ENCODE data around the gene MAPK4.
"Not testable (repeated sequence)": the region's sequence is repeated elsewhere in the genome, so short reads cannot be mapped to it uniquely, and the experiment has no call there.

The MAPK4 gene

DNA sequence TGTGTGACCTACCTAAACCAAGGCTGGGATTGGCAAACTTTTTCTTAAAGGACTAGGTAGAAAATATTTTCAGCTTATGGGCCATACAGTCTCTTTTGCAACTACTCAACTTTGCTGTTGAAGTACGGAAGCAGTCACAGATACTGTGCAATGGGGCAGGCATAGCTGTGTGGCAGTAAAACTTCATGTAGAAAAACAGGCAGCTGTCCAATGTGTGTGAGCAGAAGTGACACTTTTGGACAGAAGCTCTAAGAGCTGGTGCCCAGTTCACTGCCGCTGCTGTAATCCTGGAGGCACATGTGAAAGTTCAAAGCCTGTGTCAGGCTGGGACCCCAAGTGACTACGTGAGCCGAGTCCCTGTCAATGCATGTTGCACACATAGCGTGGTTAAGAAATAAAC, 46.7 kb downstream of the MAPK4 start:
- TF ChIP-seq ZFX (IDR thresholded peaks at IDR 0.05), result no peak
- TF ChIP-seq, protein P1, sequence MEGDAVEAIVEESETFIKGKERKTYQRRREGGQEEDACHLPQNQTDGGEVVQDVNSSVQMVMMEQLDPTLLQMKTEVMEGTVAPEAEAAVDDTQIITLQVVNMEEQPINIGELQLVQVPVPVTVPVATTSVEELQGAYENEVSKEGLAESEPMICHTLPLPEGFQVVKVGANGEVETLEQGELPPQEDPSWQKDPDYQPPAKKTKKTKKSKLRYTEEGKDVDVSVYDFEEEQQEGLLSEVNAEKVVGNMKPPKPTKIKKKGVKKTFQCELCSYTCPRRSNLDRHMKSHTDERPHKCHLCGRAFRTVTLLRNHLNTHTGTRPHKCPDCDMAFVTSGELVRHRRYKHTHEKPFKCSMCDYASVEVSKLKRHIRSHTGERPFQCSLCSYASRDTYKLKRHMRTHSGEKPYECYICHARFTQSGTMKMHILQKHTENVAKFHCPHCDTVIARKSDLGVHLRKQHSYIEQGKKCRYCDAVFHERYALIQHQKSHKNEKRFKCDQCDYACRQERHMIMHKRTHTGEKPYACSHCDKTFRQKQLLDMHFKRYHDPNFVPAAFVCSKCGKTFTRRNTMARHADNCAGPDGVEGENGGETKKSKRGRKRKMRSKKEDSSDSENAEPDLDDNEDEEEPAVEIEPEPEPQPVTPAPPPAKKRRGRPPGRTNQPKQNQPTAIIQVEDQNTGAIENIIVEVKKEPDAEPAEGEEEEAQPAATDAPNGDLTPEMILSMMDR (conservative IDR thresholded peaks at IDR 0.05), result no peak
- H3K27ac ChIP-seq, result no peak overlapping the region

GRCh38 chr18:50607378-50607926, 47.6 kb downstream of the MAPK4 start:
- no peak overlapping the region for H3K27ac ChIP-seq

GRCh38 chr18:50609171-50609570, 49.3 kb downstream of the MAPK4 start:
- H3K27ac ChIP-seq, result not testable (repeated sequence)

More at GRCh38 chr18:50607378-50607926, 47.6 kb downstream of the MAPK4 start:
- TF ChIP-seq, protein P1 (conservative IDR thresholded peaks at IDR 0.05), result no peak
- TF ChIP-seq ZFX (IDR thresholded peaks at IDR 0.05), result no peak

GRCh38 chr18:50610349-50610748, 50.5 kb downstream of the MAPK4 start:
- no peak overlapping the region for H3K27ac ChIP-seq
- no peak for TF ChIP-seq ZFX (IDR thresholded peaks at IDR 0.05)
- TF ChIP-seq, protein P1 (conservative IDR thresholded peaks at IDR 0.05), result peak; percentile 22

GRCh38 chr18:50611529-50611941, 51.6 kb downstream of the MAPK4 start:
- H3K27ac ChIP-seq, result no peak overlapping the region
- TF ChIP-seq, protein P1 (conservative IDR thresholded peaks at IDR 0.05), result no peak
- TF ChIP-seq ZFX (IDR thresholded peaks at IDR 0.05), result no peak

DNA sequence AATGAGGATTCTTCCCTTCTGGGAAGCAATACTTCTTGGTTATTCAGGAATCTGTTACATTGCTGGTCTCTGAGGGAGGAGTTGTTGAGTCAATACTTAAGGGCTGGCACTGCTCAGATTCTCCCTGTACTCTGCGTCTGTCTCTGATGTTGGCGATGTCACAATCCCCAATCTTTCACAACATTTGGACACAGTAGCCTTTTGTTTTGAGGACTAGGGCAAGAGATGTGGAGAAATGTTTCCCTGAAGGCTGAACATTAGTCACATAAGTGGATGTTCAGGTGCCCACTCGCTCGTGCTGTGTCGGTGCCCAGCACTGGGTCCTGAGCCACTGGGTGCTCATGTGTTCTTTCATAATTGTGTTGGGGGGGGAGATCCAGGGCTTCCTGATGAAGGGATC, 55.0 kb downstream of the MAPK4 start:
- TF ChIP-seq ZFX (IDR thresholded peaks at IDR 0.05), result no peak
- no peak overlapping the region for H3K27ac ChIP-seq

DNA sequence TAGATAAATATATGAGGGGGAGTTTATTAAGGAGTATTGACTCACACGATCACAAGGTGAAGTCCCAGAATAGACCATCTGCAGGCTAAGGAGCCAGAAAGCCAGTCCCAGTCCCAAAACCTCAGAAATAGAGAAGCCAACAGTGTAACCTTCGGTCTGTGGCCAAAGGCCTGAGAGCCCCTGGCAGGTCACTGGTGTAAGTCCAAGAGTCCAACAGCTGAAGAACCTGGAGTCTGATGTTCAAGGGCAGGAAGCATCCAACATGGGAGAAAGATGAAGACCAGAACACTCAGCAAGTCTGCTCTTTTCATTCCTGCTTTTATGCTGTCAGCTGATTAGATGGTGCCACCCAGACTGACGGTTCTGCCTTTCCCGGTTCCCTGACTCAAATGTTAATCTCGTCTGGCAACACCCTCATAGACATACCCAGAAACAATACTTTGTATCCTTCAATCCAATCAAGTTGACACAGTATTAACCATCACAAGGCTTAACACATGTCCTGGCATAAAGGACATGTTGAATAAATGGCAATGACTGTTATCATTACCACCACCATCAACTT, 56.7 kb downstream of the MAPK4 start:
- TF ChIP-seq ZFX (IDR thresholded peaks at IDR 0.05), result no peak
- TF ChIP-seq, protein P1 (conservative IDR thresholded peaks at IDR 0.05), result no peak
- H3K27ac ChIP-seq, result no peak overlapping the region

GRCh38 chr18:50619861-50620275, 60.0 kb downstream of the MAPK4 start:
- peak overlapping the region; percentile 69 for H3K27ac ChIP-seq
- TF ChIP-seq ZFX (IDR thresholded peaks at IDR 0.05), result no peak
- TF ChIP-seq, protein P1 (conservative IDR thresholded peaks at IDR 0.05), result no peak

Data from C4-2B (cell line).